ENCODE data around the gene ARMC12. TPM values are rescaled to one million over a fixed set of nuclear protein-coding genes. Genes with fewer than 3 reads are reported as not detected.
A peak's percentile ranks its signal among the peaks of the same experiment; 100 is the strongest.

Gene ARMC12
- total RNA-seq, 1 experiment from 2014 or later: 2.3 TPM

DNA sequence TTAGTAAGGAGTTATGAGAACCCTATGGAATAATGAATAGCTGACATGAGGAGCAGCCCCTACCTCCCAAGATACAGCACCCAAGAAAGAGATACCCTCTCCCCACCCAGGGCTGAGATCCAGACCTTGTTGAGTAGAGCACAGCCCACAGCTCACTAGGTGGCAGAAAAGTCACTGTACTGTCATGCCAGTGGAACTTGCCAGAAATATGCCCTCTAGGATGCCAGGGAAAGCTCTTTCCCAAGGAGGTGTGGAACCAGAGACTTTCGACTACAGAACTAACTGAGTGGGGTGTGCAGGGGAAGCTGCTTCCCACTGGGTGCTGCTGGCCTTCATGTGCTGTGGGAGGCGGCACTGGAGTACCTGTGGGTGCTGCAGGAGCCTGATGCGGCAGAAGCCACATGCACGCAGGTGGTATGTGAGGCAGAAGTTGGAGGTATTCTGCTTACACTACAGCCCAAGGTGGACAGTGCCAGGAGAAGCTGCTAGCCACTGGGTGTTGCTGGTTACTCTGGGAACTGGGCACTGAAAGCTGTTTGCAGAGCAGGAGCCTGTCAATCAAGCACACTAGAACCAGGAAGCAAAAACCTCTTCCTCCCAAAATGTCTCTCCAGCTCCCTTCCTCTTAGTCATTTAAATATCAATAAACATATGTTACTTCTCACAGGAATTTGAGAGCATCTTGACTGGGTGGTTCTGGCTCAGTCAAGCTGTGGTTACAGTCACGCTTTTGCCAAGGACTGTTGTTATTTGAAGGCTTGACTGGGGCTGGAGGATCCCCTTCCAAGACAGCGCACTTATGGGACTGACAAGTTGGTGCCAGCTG, 17.8 kb downstream of the ARMC12 start:
- no peak overlapping the region for H3K4me3 Mint-ChIP-seq (ENCODE audit: unreplicated experiment)
- intact Hi-C loops (cut with micrococcal nuclease): loop anchor here (10.0 kb wide), 1 partner anchor 340 kb away; no protein-coding TSS in a partner anchor
- H3K4me1 Mint-ChIP-seq (ENCODE audit: insufficient read depth, unreplicated experiment): no peaks in the 10 kb centered on the region
- ChIA-PET POLR2A (interaction anchor here (0.8 to 1.5 kb wide), 4 partner anchors 9 to 275 kb away, joined by 3 read pairs; partner anchors contain the start of gene MAPK14), CTCF (interaction anchor here (0.5 to 1.9 kb wide), 7 partner anchors 15 to 341 kb away, joined by 3 to 9 read pairs (median 5); partner anchors contain the start of gene ARMC12)
- H3K27me3 Mint-ChIP-seq (ENCODE audit: insufficient read depth, unreplicated experiment): peaks cover under 1% of the 10 kb centered on the region
- H3K36me3 Mint-ChIP-seq (ENCODE audit: insufficient read depth, unreplicated experiment): peaks cover 6% of the 10 kb centered on the region
- no peaks in the 10 kb centered on the region for H3K9me3 Mint-ChIP-seq (ENCODE audit: unreplicated experiment)
- H3K27ac Mint-ChIP-seq (ENCODE audit: low read depth, unreplicated experiment): no peak overlapping the region
- TF ChIP-seq, protein P1, sequence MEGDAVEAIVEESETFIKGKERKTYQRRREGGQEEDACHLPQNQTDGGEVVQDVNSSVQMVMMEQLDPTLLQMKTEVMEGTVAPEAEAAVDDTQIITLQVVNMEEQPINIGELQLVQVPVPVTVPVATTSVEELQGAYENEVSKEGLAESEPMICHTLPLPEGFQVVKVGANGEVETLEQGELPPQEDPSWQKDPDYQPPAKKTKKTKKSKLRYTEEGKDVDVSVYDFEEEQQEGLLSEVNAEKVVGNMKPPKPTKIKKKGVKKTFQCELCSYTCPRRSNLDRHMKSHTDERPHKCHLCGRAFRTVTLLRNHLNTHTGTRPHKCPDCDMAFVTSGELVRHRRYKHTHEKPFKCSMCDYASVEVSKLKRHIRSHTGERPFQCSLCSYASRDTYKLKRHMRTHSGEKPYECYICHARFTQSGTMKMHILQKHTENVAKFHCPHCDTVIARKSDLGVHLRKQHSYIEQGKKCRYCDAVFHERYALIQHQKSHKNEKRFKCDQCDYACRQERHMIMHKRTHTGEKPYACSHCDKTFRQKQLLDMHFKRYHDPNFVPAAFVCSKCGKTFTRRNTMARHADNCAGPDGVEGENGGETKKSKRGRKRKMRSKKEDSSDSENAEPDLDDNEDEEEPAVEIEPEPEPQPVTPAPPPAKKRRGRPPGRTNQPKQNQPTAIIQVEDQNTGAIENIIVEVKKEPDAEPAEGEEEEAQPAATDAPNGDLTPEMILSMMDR (IDR thresholded peaks at IDR 0.05; ENCODE audit: unreplicated experiment): no peak
- no peak for DNase-seq (ENCODE audit: unreplicated experiment)
- BruUV-seq (replicated peaks): no TSS peak

GRCh38 chr6:35755278-35755924, 18.6 kb downstream of the ARMC12 start:
- H3K27ac Mint-ChIP-seq (ENCODE audit: low read depth, unreplicated experiment): no peak overlapping the region
- peaks cover 6% of the 10 kb centered on the region for H3K36me3 Mint-ChIP-seq (ENCODE audit: insufficient read depth, unreplicated experiment)
- CTCF ChIA-PET: interaction anchor here (0.5 to 1.9 kb wide), 8 partner anchors 19 to 576 kb away, joined by 3 to 9 read pairs (median 4); partner anchors contain the start of gene ARMC12
- POLR2A ChIA-PET: interaction anchor here (0.7 to 1.5 kb wide), 3 partner anchors 77 to 274 kb away, joined by 3 to 4 read pairs (median 3); partner anchors contain the start of gene MAPK14
- TF ChIP-seq, protein P1 (IDR thresholded peaks at IDR 0.05; ENCODE audit: unreplicated experiment): no peak
- intact Hi-C loops (cut with micrococcal nuclease): loop anchor here (10.0 kb wide), 1 partner anchor 339 kb away; no protein-coding TSS in a partner anchor
- H3K4me1 Mint-ChIP-seq (ENCODE audit: insufficient read depth, unreplicated experiment): no peaks in the 10 kb centered on the region
- peaks cover 8% of the 10 kb centered on the region for H3K27me3 Mint-ChIP-seq (ENCODE audit: insufficient read depth, unreplicated experiment)
- no peak overlapping the region for H3K4me3 Mint-ChIP-seq (ENCODE audit: unreplicated experiment)
- no TSS peak for BruUV-seq (replicated peaks)
- no peaks in the 10 kb centered on the region for H3K9me3 Mint-ChIP-seq (ENCODE audit: unreplicated experiment)
- DNase-seq (ENCODE audit: unreplicated experiment): no peak

- H3K27me3 Mint-ChIP-seq (ENCODE audit: insufficient read depth, unreplicated experiment): peaks cover 30% of the 10 kb centered on the region
- CTCF ChIA-PET: interaction anchor here (0.8 kb wide), 1 partner anchor 338 kb away, joined by 3 read pairs; no protein-coding TSS in a partner anchor
- DNase-seq (ENCODE audit: unreplicated experiment): peak; percentile 57
- no peak overlapping the region for H3K4me3 Mint-ChIP-seq (ENCODE audit: unreplicated experiment)
- no TSS peak for BruUV-seq (replicated peaks)
- intact Hi-C loops (cut with micrococcal nuclease): loop anchor here (10.0 kb wide), 1 partner anchor 337 kb away; no protein-coding TSS in a partner anchor
- H3K9me3 Mint-ChIP-seq (ENCODE audit: unreplicated experiment): no peaks in the 10 kb centered on the region
- H3K36me3 Mint-ChIP-seq (ENCODE audit: insufficient read depth, unreplicated experiment): peaks cover 6% of the 10 kb centered on the region
- TF ChIP-seq, protein P1 (IDR thresholded peaks at IDR 0.05; ENCODE audit: unreplicated experiment): peak; percentile 21
- POLR2A ChIA-PET: interaction anchor here (0.6 kb wide), 1 partner anchor 125 kb away, joined by 3 read pairs; no protein-coding TSS in a partner anchor
- no peak overlapping the region for H3K27ac Mint-ChIP-seq (ENCODE audit: low read depth, unreplicated experiment)
- H3K4me1 Mint-ChIP-seq (ENCODE audit: insufficient read depth, unreplicated experiment): no peaks in the 10 kb centered on the region
These were observed 20.8 kb downstream of the ARMC12 start for GRCh38 chr6:35757456-35758123.

All from MCF 10A (cell line).